DOHH2 (cell line): ENCODE data around the gene CPED1.
A peak's percentile ranks its signal among the peaks of the same experiment; 100 is the strongest.

ENCODE experiments used
- H3F3A ChIP-seq: fragments of 200-600 bp; sonication (generic), shearing (Covaris generic); 2 replicates; pipeline ENCODE4 v1.6.0; 2016; ENCODE audit warnings: antibody characterized with exemption, mild to moderate bottlenecking; ENCODE audit not compliant: control insufficient read depth, insufficient read depth
- H3K27ac ChIP-seq: fragments of 200-600 bp; sonication (generic); 2 replicates; pipeline ENCODE4 v1.5.1; 2014; ENCODE audit warnings: low read depth, mild to moderate bottlenecking, low read length, moderate library complexity
- H3K27me3 ChIP-seq: fragments of 200-600 bp; sonication (generic); 2 replicates; pipeline ENCODE4 v1.6.1; 2014; ENCODE audit warnings: mild to moderate bottlenecking, low read length, mixed read lengths; ENCODE audit not compliant: control insufficient read depth
- H3K36me3 ChIP-seq: fragments of 200-600 bp; sonication (generic); 2 replicates; pipeline ENCODE4 v1.6.1; 2014; ENCODE audit warnings: mild to moderate bottlenecking, low read length, moderate library complexity, mixed read lengths; ENCODE audit not compliant: control insufficient read depth
- H3K4me1 ChIP-seq: fragments of 200-600 bp; sonication (generic); 2 replicates; pipeline ENCODE4 v1.6.1; 2014; ENCODE audit warnings: mild to moderate bottlenecking, low read length, mixed read lengths; ENCODE audit not compliant: control insufficient read depth
- H3K4me2 ChIP-seq: fragments of 200-600 bp; sonication (generic); 2 replicates; pipeline ENCODE4 v1.6.0; 2014; ENCODE audit warnings: mild to moderate bottlenecking, low read length, moderate library complexity
- H3K4me3 ChIP-seq: fragments of 200-600 bp; sonication (generic); 2 replicates; pipeline ENCODE4 v1.5.1; 2014; ENCODE audit warnings: mild to moderate bottlenecking, low read length, mixed read lengths
- H3K79me2 ChIP-seq: fragments of 200-600 bp; sonication (generic); 2 replicates; pipeline ENCODE4 v1.6.1; 2014; ENCODE audit warnings: mild to moderate bottlenecking, low read length, mixed read lengths; ENCODE audit not compliant: control insufficient read depth
- H3K9me2 ChIP-seq: fragments of 200-600 bp; sonication (generic); replicated peaks from 2 replicates; pipeline ENCODE4 v1.6.1; 2014; ENCODE audit warnings: mild to moderate bottlenecking, low read length, mixed read lengths; ENCODE audit not compliant: control insufficient read depth
- H3K9me3 ChIP-seq: fragments of 200-600 bp; sonication (generic); 2 replicates; pipeline ENCODE4 v1.6.1; 2014; ENCODE audit warnings: antibody characterized with exemption, low read length, mixed read lengths; ENCODE audit not compliant: control insufficient read depth, insufficient read depth
- H4K20me1 ChIP-seq: fragments of 200-600 bp; sonication (generic); 2 replicates; pipeline ENCODE4 v1.6.0; 2014; ENCODE audit warnings: low read depth, mild to moderate bottlenecking, antibody characterized with exemption, low read length, moderate library complexity; ENCODE audit not compliant: control insufficient read depth, insufficient read depth
- EZH2phosphoT487 ChIP-seq: fragments of 200-600 bp; sonication (generic); IDR thresholded peaks from 2 replicates; pipeline ENCODE4 v1.6.1; 2017; ENCODE audit warnings: borderline replicate concordance, mild to moderate bottlenecking, antibody characterized with exemption, low read length, moderate library complexity, mixed read lengths
- TF ChIP-seq, protein P1 (sequence below): fragments of 200-600 bp; sonication (generic); IDR thresholded peaks from one replicate; pipeline ENCODE4 v1.5.1; 2014; ENCODE audit warnings: antibody characterized with exemption, mild to moderate bottlenecking, low read depth, low read length; ENCODE audit not compliant: poor library complexity, severe bottlenecking

CPED1 gene

DNA sequence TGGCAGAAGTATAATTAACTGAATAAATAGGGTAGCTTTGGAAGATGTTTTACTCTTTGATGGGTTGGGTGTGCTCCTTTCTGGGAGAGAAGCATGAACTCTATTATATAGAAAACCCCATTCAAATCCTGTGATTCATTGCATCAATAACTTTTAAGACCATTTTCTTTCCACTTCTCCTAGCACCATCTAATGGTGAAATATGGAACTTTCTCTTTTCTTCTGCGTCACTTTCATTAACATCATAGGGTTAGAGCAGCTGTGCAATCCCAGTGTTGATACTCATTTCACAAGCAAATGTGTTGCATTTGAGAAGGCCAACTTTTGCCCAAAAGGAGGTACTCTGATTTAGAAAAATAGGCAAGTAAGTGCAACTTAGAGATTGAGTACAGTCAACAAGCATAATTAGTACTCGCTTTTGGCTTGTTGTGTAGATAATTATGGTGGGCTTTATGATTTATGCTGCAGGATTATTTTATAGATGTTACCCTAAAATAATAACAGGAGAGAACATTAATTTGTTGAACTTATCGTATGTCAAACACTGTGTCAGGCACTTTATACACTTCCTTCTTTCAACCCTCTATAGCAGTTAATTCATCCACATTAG lies 92.9 kb downstream of the CPED1 start:
- H3K4me2 ChIP-seq, result no peak overlapping the region
- H3K4me1 ChIP-seq, result peaks cover 8% of the 10 kb centered on the region
- H3K4me3 ChIP-seq, result no peak overlapping the region
- no peak for TF ChIP-seq EZH2phosphoT487
- TF ChIP-seq, protein P1, sequence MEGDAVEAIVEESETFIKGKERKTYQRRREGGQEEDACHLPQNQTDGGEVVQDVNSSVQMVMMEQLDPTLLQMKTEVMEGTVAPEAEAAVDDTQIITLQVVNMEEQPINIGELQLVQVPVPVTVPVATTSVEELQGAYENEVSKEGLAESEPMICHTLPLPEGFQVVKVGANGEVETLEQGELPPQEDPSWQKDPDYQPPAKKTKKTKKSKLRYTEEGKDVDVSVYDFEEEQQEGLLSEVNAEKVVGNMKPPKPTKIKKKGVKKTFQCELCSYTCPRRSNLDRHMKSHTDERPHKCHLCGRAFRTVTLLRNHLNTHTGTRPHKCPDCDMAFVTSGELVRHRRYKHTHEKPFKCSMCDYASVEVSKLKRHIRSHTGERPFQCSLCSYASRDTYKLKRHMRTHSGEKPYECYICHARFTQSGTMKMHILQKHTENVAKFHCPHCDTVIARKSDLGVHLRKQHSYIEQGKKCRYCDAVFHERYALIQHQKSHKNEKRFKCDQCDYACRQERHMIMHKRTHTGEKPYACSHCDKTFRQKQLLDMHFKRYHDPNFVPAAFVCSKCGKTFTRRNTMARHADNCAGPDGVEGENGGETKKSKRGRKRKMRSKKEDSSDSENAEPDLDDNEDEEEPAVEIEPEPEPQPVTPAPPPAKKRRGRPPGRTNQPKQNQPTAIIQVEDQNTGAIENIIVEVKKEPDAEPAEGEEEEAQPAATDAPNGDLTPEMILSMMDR, result peak; percentile 84
- H3K27ac ChIP-seq, result no peak overlapping the region
- no peaks in the 10 kb centered on the region for H3K36me3 ChIP-seq
- H3K9me2 ChIP-seq, result no peaks in the 10 kb centered on the region
- H3F3A ChIP-seq, result no peaks in the 10 kb centered on the region
- no peaks in the 10 kb centered on the region for H3K9me3 ChIP-seq
- H3K27me3 ChIP-seq, result peaks cover 29% of the 10 kb centered on the region
- no peaks in the 10 kb centered on the region for H4K20me1 ChIP-seq
- H3K79me2 ChIP-seq, result no peaks in the 10 kb centered on the region

DNA sequence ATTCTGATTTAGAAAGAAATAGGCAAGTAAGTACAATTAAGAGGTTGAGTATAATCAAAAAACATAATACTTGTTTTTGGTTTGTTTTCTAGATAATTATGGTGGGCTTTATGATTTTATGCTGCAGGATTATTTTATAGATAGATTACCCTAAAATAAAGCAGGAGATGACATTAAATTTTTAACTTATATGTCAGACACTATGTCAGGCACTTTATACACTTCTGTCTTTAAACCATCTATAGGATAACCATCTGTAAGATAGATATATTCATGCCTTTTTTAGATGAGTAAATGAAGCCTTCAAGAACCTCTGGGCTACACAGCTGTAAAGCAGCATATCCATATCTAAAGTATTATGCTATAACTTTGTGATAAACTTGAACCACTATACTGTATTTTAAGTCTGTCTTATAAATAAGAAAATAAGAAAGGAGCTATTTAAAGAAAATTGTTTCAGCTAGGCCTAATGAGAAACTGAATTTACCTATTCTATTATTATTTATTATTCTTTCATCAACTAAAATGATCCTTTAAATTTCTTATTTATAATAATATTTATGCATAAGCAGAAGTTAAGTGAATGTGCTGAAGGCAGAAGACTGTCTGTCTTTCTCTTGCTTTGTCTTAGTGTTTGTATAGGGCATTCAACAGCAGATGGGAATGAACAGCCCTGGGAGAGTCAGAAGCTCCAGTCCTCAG lies 94.0 kb downstream of the CPED1 start:
- no peaks in the 10 kb centered on the region for H3K36me3 ChIP-seq

GRCh38 chr7:121083138-121083789 lies 94.8 kb downstream of the CPED1 start:
- H3K4me3 ChIP-seq, result no peak overlapping the region
- no peaks in the 10 kb centered on the region for H3K9me3 ChIP-seq
- H4K20me1 ChIP-seq, result no peaks in the 10 kb centered on the region
- peaks cover 3% of the 10 kb centered on the region; the same call in 1 of the 2 replicates for H3K4me1 ChIP-seq
- H3K27me3 ChIP-seq, result peaks cover 32% of the 10 kb centered on the region
- TF ChIP-seq EZH2phosphoT487, result no peak
- TF ChIP-seq, protein P1, result no peak
- no peaks in the 10 kb centered on the region for H3K36me3 ChIP-seq
- no peak overlapping the region for H3K4me2 ChIP-seq
- no peaks in the 10 kb centered on the region for H3F3A ChIP-seq
- no peak overlapping the region for H3K27ac ChIP-seq
- no peaks in the 10 kb centered on the region for H3K9me2 ChIP-seq
- H3K79me2 ChIP-seq, result no peaks in the 10 kb centered on the region

More for the DNA sequence above, 94.0 kb downstream of the CPED1 start:
- Histone ChIP-seq H3K9me3 (no peaks in the 10 kb centered on the region), H3K27me3 (peaks cover 32% of the 10 kb centered on the region), H3K4me1 (peaks cover 3% of the 10 kb centered on the region; the same call in 1 of the 2 replicates), H3F3A (no peaks in the 10 kb centered on the region), H3K79me2 (no peaks in the 10 kb centered on the region), H3K27ac (no peak overlapping the region), H3K4me2 (no peak overlapping the region), H3K4me3 (no peak overlapping the region), H4K20me1 (no peaks in the 10 kb centered on the region), H3K9me2 (no peaks in the 10 kb centered on the region)
- TF ChIP-seq EZH2phosphoT487, result no peak
- TF ChIP-seq, protein P1, result no peak
